HUES48 (cell line): Measurements from ENCODE around the gene MEX3D.

Experiments used
- H3K27ac ChIP-seq: one replicate; pipeline ENCODE4 v1.7.0; 2013; ENCODE audit warnings: low read depth, low read length, inconsistent platforms
- H3K27me3 ChIP-seq: 2 replicates; pipeline ENCODE4 v1.6.1; 2013; ENCODE audit warnings: mild to moderate bottlenecking, low read length; ENCODE audit not compliant: control insufficient read depth, insufficient read depth
- H3K36me3 ChIP-seq: 2 replicates; pipeline ENCODE4 v1.6.1; 2013; ENCODE audit warnings: low read length; ENCODE audit not compliant: control insufficient read depth, insufficient read depth
- H3K4me1 ChIP-seq: 2 replicates; pipeline ENCODE4 v1.6.1; 2013; ENCODE audit warnings: mild to moderate bottlenecking, low read length; ENCODE audit not compliant: control insufficient read depth, insufficient read depth
- H3K4me3 ChIP-seq: 2 replicates; pipeline ENCODE4 v1.5.1; 2013; ENCODE audit warnings: mild to moderate bottlenecking, low read depth, low read length
- H3K9ac ChIP-seq: 2 replicates; pipeline ENCODE4 v1.6.1; 2013; ENCODE audit warnings: mild to moderate bottlenecking, low read depth, low read length, moderate library complexity
- H3K9me3 ChIP-seq: 2 replicates; pipeline ENCODE4 v1.6.1; 2013; ENCODE audit warnings: low read length; ENCODE audit not compliant: control insufficient read depth, insufficient read depth

The MEX3D gene

DNA sequence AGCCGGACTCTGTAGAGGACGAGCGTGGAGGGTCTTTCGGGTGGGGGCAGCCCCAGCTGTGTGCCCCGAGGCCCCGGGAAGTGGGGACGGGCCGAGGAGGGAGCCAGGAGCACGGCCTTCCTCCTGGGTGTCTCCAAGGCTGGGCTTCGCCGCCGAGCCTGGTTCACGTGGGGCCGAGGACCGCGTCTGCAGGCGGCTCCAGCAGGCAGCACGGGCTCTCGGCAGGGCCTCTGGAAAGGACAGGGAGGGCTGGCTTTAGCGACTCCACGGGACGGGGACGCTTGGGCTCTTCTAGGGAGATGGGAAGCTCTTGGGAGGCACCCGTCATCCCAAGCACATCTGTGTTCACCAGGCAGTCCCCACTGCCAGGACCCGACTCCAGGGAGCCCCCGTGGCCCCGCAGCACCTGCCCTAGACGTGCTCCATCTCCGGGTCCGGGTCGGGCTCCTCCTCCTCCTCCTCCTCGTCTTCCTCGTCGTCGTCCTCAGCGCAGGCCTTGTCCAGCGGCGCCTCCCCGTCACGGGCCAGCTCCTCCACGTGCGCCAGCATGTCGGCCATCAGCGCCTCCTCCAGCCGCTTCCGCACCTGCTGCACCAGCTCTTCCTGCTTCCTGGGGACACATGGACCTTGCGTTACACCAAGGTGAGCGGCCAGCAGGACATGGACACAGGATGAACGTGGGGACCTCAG, 9.9 kb upstream of the MEX3D start:
- Histone ChIP-seq H3K36me3 (peaks cover 66% of the 10 kb centered on the region), H3K4me1 (no peaks in the 10 kb centered on the region), H3K27me3 (no peaks in the 10 kb centered on the region), H3K9me3 (no peaks in the 10 kb centered on the region), H3K27ac (no peak overlapping the region), H3K9ac (no peak overlapping the region), H3K4me3 (no peak overlapping the region)

DNA sequence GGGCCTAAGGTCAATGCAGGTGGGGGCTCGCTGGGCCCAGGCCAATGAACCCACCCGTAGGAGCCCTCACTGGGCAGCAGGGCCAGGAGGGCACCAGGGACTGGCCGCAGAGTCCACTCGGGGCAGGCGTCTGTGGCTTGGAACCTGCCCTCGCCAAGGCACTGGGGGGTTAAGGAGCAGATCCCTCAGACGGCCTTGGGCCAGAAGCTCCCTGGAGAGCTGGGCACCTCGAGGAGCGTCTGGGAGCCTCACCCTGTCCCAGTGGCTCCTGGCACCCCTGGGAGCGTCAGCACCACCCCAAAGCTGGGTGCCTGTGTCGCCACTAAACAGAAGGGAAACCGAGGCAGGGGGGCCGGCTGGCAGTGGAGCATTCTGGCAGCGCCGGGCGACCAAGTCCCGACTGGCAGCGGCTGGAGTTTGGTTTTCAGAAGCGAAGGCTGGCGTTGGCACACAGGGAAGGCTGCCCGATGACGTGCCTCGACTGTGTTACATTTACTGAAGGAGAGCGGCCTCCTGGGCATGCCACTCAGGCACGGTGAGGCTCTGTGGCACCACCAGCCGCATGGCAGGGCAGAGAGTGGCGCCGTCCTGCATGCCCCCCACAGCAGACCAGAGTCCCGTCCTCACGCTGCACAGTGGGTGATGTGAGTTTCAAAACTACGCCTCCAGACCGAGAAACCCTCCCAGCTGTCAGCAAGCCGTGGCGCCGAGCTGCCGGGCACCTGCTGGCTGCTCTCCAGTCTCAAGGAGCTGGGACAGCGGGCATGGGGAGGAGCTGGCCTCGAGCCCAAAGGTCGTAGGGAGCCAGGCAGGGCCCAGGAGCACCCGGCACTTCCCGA, 9.2 kb upstream of the MEX3D start:
- Histone ChIP-seq H3K4me1 (no peaks in the 10 kb centered on the region), H3K36me3 (peaks cover 59% of the 10 kb centered on the region), H3K27me3 (no peaks in the 10 kb centered on the region), H3K27ac (no peak overlapping the region), H3K9ac (no peak overlapping the region), H3K4me3 (no peak overlapping the region), H3K9me3 (no peaks in the 10 kb centered on the region)

DNA sequence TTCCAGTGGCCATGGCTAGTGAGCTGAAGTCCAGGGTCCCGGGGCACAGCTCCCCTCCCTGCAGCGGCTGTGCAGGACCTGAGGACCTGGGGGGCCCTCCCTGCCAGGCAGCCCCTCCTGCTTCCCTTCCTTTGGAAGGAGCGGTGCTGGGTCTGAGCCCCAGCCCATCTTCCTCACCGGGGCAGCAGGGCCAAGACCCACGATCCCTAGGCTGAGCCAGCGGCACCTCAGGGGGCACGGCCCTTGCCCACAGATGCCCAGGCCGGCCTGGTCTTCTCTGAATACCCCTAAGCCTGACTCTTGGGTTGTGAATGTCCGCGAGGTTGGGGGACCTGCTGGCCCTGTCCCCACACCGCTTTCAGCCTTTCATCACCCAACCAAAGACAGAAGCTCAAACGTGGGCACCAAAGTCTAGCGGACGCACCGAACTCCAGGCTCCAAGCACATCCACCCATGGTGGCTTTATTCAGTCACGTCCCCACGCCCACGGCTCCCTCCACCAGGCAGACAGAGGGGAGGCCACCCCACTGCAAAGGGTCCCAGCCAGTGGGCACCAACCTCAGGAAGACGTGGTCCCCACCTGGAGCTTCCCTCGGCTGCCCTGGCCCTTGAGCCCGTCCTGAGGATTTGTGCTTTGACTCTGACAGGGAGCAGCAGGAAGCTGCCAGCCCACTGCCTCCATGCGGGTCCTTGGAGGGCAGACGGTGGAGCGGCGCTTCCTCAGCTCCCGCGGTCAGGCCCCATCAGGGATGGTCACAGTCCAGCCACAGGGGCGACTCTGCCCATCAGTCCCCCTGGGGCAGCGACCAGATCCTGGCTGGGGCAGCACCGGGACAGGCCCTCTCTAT, 8.3 kb upstream of the MEX3D start:
- no peaks in the 10 kb centered on the region for H3K9me3 ChIP-seq
- H3K36me3 ChIP-seq = peaks cover 51% of the 10 kb centered on the region
- H3K27ac ChIP-seq = no peak overlapping the region
- H3K4me3 ChIP-seq = no peak overlapping the region
- no peaks in the 10 kb centered on the region for H3K4me1 ChIP-seq
- H3K9ac ChIP-seq = no peak overlapping the region
- H3K27me3 ChIP-seq = no peaks in the 10 kb centered on the region

DNA sequence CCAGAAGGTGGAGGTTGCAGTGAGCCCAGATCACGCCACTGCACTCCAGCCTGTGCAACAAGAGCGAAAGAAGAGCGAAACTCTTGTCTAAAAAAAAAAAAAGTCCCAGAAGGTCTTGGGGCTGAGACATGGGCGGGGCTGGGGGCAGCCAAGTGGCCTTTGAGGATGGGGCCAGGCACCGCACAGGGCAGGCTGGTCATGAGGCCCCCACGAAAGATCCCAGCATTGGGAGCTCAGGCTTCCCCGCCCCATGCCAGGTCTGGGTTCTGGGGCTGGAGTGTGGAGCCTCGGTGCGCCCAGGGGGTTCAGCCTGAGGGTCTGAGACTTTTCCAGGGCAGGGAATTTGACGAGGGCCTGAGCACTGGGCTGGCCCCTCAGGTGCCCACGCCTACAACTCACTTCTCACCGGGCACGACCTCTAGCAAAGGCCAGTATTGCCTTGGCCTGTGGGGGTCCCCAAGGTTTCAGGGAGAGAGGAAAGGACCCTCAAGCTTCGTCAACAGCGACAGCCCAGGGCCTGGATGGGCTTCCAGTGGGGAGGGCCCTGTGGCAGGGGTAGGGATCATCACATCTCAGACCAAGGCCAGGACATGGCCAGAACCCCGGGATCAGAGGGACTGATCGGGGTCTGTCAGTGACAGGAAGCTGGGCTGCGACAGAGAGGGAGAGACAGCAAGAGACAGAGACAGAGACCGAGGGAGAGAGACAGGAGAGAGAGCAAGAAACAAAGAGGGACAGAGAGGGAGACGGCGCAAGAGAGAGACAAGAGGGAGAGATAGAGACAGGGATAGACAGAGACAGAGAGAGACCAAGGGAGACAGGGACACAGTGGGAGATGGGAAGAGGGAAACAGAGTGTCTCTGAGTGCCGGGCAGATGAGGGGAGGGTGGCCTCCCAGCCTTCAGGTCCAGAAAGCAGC, 7.5 kb upstream of the MEX3D start:
- no peak overlapping the region for H3K27ac ChIP-seq
- peaks cover 42% of the 10 kb centered on the region for H3K36me3 ChIP-seq
- no peaks in the 10 kb centered on the region for H3K4me1 ChIP-seq
- H3K9me3 ChIP-seq = no peaks in the 10 kb centered on the region
- H3K4me3 ChIP-seq = no peak overlapping the region
- H3K9ac ChIP-seq = no peak overlapping the region
- H3K27me3 ChIP-seq = peaks cover 1% of the 10 kb centered on the region; the same call in 1 of the 2 replicates

DNA sequence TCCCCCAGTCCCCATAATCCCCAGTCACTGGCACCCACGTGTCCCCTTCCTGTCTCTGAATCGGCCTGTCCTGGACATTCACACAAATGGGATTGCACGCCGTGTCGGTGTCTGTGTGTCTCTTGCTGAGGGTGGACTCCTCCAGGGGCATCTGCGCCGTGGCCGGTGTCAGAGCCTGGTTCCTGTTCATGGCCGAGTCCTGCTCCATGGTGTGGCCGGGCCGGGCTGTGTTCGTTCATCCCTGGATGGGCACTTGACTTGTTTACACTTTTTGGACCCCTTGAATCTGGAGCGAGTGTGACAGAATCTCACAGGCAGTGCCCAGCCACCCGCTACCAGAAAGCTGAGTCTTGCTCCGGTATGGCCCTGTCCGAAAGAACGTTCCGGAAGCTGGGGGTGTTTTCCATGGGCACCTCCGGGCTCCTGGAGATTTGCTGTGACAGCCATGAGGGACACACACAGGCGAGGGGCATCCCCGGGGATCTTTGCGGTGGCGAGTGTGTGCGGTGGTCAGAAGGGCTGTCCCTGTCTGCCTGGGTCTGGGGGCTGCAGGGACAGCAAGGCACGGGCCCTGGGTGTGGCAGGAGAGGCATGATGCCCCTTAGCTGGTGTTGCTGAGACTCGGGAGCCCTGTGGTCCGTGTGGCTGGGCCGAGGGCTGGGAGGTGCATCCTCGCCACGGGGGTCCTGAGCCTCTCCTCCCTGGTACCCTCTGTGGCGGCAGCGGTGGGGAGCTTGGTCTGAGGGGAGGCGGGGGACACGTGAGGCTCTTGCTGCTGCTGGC, 6.4 kb upstream of the MEX3D start:
- Histone ChIP-seq H3K27ac (no peak overlapping the region), H3K9ac (no peak overlapping the region), H3K4me3 (no peak overlapping the region), H3K36me3 (peaks cover 31% of the 10 kb centered on the region), H3K4me1 (no peaks in the 10 kb centered on the region), H3K9me3 (no peaks in the 10 kb centered on the region), H3K27me3 (peaks cover 10% of the 10 kb centered on the region)

DNA sequence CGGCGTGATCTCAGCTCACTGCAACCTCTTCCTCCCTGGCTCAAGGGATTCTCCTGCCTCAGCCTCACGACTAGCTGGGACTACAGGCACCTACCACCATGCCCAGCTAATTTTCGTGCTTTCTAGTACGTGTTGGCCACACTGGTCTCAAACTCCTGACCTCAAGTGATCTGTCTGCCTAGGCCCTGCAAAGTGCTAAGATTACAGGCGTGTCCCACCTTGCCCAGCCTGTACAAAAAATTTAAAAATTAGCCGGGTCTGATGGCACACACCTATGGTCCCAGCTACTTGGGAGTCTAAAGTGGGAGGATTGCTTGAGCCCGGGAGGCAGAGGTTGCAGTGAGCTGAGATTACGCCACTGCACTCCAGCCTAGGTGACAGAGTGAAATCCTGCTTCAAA, 4.7 kb upstream of the MEX3D start:
- Histone ChIP-seq H3K4me3 (no peak overlapping the region), H3K27me3 (peaks cover 22% of the 10 kb centered on the region), H3K36me3 (peaks cover 16% of the 10 kb centered on the region), H3K9ac (no peak overlapping the region), H3K9me3 (no peaks in the 10 kb centered on the region), H3K4me1 (no peaks in the 10 kb centered on the region), H3K27ac (no peak overlapping the region)

DNA sequence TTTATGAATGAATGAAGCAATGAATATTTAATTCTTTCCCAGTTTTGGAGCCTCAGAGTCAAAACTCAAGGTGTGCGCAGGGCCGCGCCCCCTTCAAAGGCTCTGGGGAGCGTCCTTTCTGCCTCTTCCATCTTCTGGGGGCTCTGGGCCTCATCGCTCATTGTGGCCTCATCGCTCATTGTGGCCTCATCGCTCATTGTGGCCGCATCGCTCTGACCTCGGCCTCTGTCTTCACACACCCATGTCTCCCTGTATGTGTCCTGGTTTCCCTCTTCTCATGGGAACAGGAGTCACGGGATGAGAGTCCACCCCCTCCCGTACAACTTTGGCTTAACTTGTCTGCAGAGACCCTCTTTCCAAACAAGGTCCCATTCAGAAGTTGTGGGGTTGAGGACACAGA, 3.2 kb upstream of the MEX3D start:
- Histone ChIP-seq H3K9me3 (no peaks in the 10 kb centered on the region), H3K4me1 (no peaks in the 10 kb centered on the region), H3K27ac (no peak overlapping the region), H3K9ac (no peak overlapping the region), H3K27me3 (peaks cover 22% of the 10 kb centered on the region), H3K36me3 (peaks cover 2% of the 10 kb centered on the region), H3K4me3 (no peak overlapping the region)

DNA sequence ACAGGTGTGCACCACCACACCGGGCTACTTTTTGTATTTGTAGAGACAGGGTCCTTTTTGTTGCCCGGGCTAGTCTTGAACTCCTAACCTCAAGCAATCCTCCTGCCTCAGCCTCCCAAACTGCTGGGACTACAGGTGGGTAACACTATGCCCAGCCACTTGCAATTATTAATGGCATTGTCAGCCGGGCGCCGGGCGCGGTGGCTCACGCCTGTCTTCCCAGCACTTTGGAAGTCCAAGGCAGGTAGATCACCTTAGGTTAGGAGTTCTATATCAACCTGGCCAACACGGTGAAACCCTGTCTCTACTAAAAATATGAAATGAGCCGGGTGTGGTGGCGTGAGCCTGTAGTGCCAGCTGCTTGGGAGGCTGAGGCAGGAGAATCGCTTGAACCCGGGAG, 2.7 kb upstream of the MEX3D start:
- Histone ChIP-seq H3K9me3 (no peaks in the 10 kb centered on the region), H3K9ac (no peak overlapping the region), H3K27ac (no peak overlapping the region), H3K4me1 (no peaks in the 10 kb centered on the region; the same call in 1 of the 2 replicates), H3K4me3 (no peak overlapping the region), H3K27me3 (peaks cover 22% of the 10 kb centered on the region), H3K36me3 (no peaks in the 10 kb centered on the region)

DNA sequence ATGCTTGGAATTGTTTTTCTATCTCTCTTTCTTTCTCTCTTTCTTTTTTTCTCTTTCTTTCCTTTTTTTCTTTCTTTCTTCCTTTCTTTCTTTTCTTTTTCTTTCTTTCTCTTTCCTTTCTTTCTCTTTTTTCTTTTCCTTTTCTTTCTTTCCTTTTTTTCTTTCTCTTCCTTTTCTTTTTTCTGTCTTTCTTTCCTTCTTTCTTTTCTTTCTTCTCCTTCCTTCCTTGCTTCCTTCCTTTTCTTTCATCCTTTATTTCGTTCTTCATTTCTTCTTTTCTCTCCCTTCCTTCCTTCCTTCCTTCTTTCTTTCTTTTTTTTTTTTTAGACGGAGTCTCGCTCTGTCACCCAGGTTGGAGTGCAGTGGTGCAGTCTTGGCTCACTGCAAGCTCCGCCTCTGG, 1.9 kb upstream of the MEX3D start:
- no peak overlapping the region for H3K27ac ChIP-seq
- no peaks in the 10 kb centered on the region for H3K9me3 ChIP-seq
- peaks cover 22% of the 10 kb centered on the region for H3K27me3 ChIP-seq
- 0 out of 2 replicates have a peak, but pooled peaks cover under 1% of the 10 kb centered on the region for H3K36me3 ChIP-seq
- H3K4me1 ChIP-seq = no peaks in the 10 kb centered on the region; the same call in 1 of the 2 replicates
- no peak overlapping the region for H3K9ac ChIP-seq
- H3K4me3 ChIP-seq = no peak overlapping the region
